GM18519 (cell line): ENCODE data around the gene MBD1.
"Not testable (repeated sequence)": the region's sequence is repeated elsewhere in the genome, so short reads cannot be mapped to it uniquely, and the experiment has no call there.

Experiments used
- ATAC-seq: cut with Tn5 transposase; IDR thresholded peaks from one replicate; pipeline ENCODE4 v1.9.1; 2021; ENCODE audit warnings: mild to moderate bottlenecking, moderate library complexity; ENCODE audit not compliant: unreplicated experiment, low FRiP score

MBD1 gene

DNA sequence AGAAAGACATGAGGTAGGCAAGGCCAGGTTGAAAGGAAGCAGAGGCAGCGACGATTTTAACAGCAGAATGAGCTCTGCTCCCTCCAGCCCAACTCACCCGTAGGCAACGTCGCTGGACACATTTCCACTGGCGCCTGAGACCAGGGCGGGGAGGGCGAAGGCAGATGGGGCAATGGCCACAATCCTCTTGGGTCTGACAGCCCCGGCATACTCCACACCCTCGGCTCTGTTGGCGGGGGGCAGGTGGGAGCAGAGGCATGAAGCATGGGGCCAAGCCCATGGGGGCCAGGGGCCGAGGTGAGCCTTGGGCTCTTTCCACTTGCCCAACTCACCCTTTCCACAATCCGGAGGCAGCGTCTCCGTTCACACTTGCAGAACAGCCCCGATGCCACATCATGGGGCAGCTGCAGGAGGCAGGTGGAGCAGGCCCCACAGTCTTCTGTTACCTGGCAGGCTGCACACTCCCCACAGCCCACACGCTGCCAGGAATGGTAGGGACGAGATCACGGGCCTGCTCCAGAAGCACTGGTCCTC is 5.8 kb downstream of the MBD1 start:
- ATAC-seq = no peak

- ATAC-seq = no peak
Observed at GRCh38 chr18:50274941-50275340, 6.4 kb downstream of the MBD1 start.

DNA sequence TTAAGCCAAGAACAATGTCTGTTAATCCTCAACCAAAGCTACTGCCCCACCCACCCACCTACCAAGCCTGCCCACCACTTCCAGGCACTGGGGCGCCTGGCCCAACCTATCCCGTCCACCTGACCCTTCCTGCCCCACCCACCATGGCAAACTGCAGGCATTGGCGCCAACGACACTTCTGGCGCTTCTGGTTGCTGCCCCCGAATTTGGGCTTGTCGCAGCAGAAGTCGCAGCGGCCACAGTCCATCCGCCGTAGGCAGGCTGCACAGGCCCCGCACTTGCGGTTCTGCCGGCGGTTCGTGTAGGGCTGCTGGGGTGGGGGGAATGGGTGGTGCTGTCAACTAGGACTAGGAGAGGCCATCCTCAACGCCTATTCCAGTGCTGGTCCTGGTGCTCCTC is 7.3 kb downstream of the MBD1 start:
- ATAC-seq = no peak

DNA sequence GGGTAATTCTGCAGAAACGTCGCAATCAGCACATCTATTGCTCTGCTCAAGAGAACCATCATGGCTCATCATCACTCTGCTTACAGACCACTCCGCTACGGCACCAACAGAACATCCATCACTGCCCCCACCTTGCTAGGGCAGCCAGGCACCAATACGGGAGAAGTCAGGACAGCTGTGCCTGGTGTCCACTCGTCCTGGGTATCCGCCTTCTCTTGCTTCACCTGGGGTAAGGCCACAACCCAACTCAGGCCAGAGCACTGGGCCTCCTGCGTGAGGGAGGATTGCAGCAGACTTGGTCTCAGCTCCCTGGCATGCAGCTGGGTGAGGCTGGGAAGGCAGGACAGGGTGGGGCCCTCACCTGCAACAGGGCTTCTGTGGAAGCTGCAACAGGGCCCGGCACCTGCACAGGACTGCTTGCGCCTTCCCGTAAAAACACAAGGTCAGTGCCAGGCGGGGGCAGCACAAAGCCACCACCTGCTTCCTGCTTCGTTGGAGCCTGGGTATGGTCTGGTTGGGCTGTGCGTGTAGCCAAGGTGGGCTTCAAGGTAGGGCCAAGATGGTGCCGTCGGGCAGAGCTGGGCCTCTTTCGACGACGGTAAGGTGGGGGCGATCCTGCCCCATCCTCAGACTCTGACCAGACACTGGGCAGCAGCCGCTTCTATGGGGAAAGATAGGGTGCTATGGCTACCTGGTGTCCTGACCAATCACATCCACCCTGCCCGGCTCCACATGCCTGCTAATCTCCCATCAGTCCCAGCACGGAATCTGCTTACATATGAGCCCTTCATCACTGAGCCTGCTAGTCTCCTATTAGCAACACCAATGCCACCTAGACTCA is 7.9 kb downstream of the MBD1 start:
- ATAC-seq = no peak

- ATAC-seq = no peak
Observed at GRCh38 chr18:50272568-50272967, 8.8 kb downstream of the MBD1 start.

- peak; percentile 63 for ATAC-seq
Observed at GRCh38 chr18:50268022-50268747, 13.1 kb downstream of the MBD1 start.

DNA sequence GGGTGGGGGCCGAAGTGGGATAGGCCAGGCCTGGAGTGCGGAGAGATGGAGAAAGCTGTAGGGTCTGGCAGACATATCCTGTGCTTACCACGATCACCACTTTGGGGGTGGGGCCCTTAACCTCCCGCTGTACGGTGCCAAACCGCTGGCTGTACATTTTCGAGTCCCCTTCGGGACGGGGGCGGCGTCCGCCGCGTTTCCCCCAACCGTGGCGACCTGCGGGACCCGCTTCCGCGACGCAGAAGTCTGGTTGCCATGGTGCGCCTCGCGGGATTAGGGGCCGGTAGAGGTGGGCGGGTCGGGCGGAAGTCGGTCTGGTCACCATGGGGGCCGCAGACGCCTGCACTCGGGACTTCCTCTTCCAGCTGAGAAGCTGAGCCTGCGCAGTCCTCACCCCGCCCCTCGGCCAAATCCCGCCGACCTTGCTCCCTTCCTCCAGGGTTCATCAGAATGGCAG is 15.0 kb downstream of the MBD1 start, which contains the start of gene CFAP53:
Gene CFAP53 (minus strand): TSS at position 248 of the 457 bp plus-strand sequence. CDS start 91 bp downstream, at position 157.
- peak; percentile 55 for ATAC-seq

- no peak for ATAC-seq
Observed at GRCh38 chr18:50262977-50263376, 18.3 kb downstream of the MBD1 start.

GRCh38 chr18:50250935-50251334 is 30.4 kb downstream of the MBD1 start:
- ATAC-seq = no peak

DNA sequence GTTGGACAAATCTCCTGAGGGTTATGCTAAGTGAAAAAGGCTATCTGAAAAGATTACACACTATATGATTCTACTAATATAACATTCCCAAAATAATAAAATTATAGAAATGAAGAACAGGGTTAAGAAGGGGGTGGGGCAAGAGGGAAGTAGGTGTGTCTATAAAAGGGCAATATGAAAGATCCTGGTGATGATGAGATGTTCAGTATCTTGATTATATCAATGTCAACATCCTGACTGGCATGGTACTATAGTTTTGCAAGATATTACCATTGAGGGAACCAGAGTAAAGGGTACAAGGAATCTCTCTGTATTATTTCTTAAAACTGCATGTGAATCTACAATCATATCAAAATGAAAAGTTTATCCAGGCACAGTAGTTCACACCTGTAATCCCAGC is 31.7 kb downstream of the MBD1 start:
- no peak for ATAC-seq

GRCh38 chr18:50247561-50247960 is 33.8 kb downstream of the MBD1 start:
- ATAC-seq = no peak

GRCh38 chr18:50241768-50242167 is 39.6 kb downstream of the MBD1 start:
- ATAC-seq = not testable (repeated sequence)

GRCh38 chr18:50240080-50240563 is 41.2 kb downstream of the MBD1 start:
- ATAC-seq = no peak

DNA sequence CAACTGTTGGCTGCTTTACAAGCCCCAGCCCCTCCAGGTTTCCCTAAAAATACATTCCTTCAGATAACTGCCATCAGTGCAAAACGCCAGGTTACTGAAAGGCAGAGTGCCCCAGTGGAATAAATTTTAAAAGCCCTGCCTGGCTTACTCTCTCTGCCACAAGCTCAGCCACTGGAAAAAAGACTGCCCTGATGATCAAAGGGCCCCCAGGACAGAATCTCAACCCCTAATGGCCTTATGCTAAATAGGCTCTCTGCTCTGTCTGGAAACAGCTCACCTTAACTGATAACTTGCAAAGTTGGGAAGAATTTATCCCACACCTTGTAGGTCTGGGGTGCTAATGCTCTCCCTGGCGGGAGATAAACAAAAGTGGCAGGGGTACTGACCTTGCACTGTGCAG is 48.9 kb downstream of the MBD1 start:
- ATAC-seq = no peak

DNA sequence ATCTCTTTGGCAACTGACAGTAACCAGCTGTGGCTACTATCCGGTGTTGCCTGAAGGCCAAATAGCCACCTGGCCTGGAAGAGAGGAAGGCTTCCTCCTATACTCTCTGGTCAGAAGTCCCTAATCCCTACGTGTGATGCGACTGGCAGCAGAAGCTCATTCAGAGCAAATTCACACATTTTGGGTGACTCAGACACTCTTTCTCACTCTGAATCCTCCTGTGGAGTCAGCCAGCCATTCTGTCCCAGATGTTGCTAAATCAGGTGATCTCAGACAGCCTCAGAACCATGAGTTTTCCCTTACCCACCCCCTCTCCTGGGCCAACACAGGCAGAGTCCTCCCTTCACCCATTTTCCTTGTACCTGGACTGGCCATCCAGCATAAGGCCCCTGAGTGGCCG is 49.7 kb downstream of the MBD1 start:
- no peak for ATAC-seq

- not testable (repeated sequence) for ATAC-seq
Observed at GRCh38 chr18:50220249-50220648, 61.1 kb downstream of the MBD1 start.
